ENCODE results near the gene ZMYND8.

DNA sequence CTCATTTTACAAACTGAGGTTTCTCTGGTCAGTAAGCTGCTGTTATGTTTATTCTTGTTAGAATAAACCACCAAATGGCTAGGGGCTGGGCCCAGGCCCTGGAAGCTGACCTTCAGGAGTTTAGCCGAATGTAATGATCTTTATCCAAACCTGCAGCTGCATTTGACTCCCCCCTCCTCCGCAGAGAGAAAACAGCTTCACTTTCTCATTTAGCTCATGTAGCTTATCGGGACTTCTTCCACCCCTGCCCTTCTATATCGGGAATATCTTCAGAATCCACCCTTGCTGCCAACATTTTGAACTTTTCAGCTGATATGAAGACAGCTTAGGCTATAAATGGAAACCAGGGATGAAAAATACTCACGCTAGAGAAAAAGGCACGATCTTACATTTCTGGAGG is 102.6 kb downstream of the ZMYND8 start:
- TF ChIP-seq GATA3 (IDR thresholded peaks at IDR 0.05; ENCODE audit: low read depth, low read length) (no peak), GATA2 (IDR thresholded peaks at IDR 0.05; ENCODE audit: low read depth, low read length) (no peak)

All from SH-SY5Y (cell line).